PFSK-1 (cell line): ENCODE results near the gene MKNK2.

ENCODE experiments used
- FOXP2 ChIP-seq: optimal IDR thresholded peaks from 2 replicates; pipeline ENCODE3; 2011; ENCODE audit warnings: borderline replicate concordance, control low read depth, inconsistent platforms; ENCODE audit not compliant: insufficient read depth; ENCODE audit errors: extremely low read length, extremely low read depth
- POLR2AphosphoS5 ChIP-seq: IDR thresholded peaks from 2 replicates; pipeline ENCODE4 v1.6.1; 2012; ENCODE audit warnings: low read depth, mild to moderate bottlenecking, control low read depth, low read length, moderate library complexity
- REST ChIP-seq, 2 experiments: IDR thresholded peaks; 2 replicates each; pipeline versions ENCODE4 v1.6.1 to v1.8.0; 2011 to 2012; ENCODE audit warnings: low read depth in 2 of 2, low read length in 2 of 2, control low read depth in 1 of 2, inconsistent platforms in 1 of 2, mild to moderate bottlenecking in 1 of 2, moderate library complexity in 1 of 2; ENCODE audit not compliant: insufficient read depth in 1 of 2
- SIN3A ChIP-seq: IDR thresholded peaks from 2 replicates; pipeline ENCODE4 v1.6.1; 2012; ENCODE audit warnings: mild to moderate bottlenecking, low read length, moderate library complexity, borderline replicate concordance; ENCODE audit not compliant: insufficient read depth
- TAF1 ChIP-seq: IDR thresholded peaks from 2 replicates; pipeline ENCODE4 v1.6.1; 2012; ENCODE audit warnings: low read length, control low read depth, borderline replicate concordance; ENCODE audit not compliant: insufficient read depth

MKNK2 gene

GRCh38 chr19:2062389-2062729 is 11.3 kb upstream of the MKNK2 start:
- TF ChIP-seq POLR2AphosphoS5 (no peak), TAF1 (no peak), REST (IDR thresholded peaks at IDR 0.05; ENCODE audit: insufficient read depth in 1 of 2, low read depth in 2 of 2, low read length in 2 of 2) (no peak), FOXP2 (no peak), SIN3A (no peak)

- TF ChIP-seq SIN3A (no peak), POLR2AphosphoS5 (peak; percentile 56; the same call in 1 of the 2 replicates), FOXP2 (peak; percentile 47), REST (IDR thresholded peaks at IDR 0.05; ENCODE audit: insufficient read depth in 1 of 2, low read depth in 2 of 2, low read length in 2 of 2) (no peak), TAF1 (peak; percentile 77; the same call in 1 of the 2 replicates)
Measured at GRCh38 chr19:2061495-2062388, 10.7 kb upstream of the MKNK2 start.

DNA sequence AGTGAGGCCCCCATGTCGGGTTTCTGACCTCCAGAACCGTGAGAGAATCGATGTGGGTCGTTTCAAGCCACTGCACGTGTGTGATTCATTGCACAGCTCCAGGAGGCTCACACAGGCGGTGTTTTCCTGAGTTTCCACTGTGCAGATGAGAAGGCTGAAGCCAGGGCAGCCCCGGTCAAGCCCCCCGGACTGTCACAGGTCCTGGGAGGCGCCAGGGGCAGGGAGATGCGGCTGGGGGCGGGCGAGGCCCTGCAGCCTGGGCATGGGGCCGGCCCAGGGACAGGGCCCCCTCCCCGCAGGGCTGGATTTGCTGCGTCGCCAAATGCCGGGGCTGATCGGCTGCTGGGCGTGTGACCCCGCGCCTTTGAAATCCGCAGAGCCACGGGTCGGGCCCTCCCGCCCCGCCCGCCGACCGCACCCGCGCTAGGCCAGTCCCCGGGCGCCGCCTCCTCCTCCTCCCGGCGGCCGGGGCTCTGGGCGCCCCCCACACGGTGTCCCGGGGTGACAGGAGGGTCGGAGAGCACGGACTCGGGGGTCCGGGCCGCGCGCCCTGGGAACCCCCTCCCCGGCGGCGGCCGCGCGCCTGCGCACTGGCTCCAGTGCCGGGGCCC is 9.9 kb upstream of the MKNK2 start:
- TF ChIP-seq POLR2AphosphoS5: 0 out of 2 replicates have a peak, but pooled peaks have one; percentile 53
- 0 out of 4 replicates have a peak, but pooled peaks of 1 of the 2 experiments have one; percentile 30 for TF ChIP-seq REST (IDR thresholded peaks at IDR 0.05; ENCODE audit: insufficient read depth in 1 of 2, low read depth in 2 of 2, low read length in 2 of 2)
- no peak for TF ChIP-seq FOXP2
- no peak for TF ChIP-seq TAF1
- TF ChIP-seq SIN3A: 0 out of 2 replicates have a peak, but pooled peaks have one; percentile 61

GRCh38 chr19:2059422-2060201 is 8.6 kb upstream of the MKNK2 start:
- no peak for TF ChIP-seq REST (IDR thresholded peaks at IDR 0.05; ENCODE audit: insufficient read depth in 1 of 2, low read depth in 2 of 2, low read length in 2 of 2)
- TF ChIP-seq FOXP2: peak; percentile 63
